ENCODE measurements around the gene S100P.

The S100P gene

DNA sequence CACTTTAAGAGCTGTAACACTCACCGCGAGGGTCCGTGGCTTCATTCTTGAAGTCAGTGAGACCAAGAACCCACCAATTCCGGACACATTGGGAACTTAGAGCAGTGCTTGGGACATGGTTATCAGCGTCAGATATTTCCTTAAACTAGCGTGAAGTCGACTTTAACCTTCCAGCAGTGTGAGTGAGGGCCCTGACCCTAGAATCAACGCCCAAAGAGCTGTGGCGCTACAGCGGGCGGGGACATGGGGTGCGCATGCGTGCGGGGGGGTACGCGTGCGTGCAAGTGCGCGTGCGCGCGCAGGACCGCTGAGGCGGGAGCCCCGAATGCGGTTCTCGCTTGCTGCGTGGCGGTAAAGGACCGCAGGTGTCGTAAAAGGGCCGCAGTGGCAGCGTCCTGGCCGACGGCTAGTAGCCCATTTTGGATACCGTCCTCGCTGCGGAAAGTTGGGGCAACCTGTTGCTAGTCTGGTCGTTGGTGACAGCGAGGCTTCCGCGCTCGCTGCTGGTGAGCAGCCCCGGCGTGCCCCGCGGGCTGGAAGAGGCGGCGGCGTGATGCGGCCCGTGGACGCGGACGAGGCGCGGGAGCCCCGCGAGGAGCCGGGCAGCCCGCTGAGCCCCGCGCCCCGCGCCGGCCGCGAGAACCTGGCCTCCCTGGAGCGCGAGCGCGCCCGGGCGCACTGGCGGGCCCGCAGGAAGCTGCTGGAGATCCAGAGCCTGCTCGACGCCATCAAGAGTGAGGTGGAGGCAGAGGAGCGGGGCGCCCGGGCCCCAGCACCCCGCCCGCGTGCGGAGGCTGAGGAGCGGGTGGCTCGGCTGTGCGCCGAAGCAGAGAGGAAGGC is 19.8 kb upstream of the S100P start:
- DNase-seq: peak; percentile 92 to 97 (median 97)

DNA sequence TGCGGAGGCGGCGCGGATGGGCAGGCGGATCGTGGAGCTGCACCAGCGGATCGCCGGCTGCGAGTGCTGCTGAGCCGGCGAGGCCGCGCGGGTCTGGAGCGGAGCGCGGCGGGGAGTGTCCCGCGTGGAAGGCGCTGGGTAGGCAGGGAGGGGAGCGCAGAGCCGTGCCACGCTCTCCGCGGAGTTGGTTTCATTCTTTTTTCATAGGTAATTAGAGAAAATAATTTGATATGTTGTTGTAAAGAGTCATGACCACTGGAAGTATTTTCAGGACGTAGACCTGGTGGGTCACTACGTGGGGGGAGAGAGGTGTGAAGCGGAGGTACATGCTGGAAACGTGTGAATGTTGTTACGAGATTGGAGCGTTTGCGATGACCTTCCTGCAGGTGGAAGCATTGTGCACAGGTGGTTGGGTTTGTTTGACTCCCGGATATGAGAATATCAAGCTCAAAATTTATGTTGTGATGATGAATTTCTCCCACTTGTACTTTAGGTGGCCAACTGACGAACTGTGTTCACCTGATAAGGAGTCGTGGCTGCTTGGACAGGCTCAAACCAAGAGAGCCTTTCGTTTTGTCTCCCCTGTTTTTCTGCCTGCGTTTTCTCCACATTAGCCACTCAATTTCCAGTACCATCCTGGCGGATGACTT is 19.1 kb upstream of the S100P start:
- peak; percentile 58 to 79 (median 66) for DNase-seq

DNA sequence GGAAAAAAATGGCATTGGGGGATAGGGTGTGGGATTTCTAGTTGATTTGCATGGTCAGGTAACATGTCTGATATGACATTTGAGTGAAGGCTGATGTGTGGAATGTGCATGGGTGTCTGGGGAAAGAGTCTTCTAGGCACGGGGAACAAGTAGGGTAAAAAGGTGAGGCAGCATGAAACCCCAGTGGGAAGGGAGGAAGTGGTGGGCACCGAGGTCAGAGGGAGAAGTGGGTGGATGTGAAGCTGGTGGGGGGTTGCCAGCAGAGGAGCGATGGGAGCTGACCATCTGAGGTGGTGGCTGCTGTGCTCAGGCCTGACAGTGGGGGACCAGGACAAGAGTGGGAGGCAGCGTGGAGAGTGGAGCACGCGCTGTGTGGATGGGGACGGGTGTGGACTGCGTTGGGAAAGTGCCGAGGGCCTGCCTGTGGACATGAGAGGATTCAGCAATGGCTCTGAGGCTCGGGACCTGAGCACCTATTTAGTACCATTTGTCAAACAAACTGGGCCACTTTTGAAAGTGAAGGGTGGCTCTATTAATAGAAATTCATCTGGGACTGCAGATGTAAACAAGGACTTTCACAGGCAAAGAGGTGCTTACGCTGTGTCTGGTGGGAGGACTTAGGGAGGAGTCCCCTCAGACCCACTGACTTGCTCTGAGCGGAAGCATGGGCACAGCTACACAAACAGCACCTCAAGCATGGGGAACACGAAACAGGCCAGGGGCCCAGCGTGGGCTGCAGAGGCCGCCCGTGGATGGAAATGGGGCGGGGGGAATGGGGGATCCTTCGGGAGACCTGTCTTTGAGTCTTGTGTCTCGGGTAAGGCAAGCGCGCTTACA is 16.7 kb upstream of the S100P start:
- no peak for DNase-seq

DNA sequence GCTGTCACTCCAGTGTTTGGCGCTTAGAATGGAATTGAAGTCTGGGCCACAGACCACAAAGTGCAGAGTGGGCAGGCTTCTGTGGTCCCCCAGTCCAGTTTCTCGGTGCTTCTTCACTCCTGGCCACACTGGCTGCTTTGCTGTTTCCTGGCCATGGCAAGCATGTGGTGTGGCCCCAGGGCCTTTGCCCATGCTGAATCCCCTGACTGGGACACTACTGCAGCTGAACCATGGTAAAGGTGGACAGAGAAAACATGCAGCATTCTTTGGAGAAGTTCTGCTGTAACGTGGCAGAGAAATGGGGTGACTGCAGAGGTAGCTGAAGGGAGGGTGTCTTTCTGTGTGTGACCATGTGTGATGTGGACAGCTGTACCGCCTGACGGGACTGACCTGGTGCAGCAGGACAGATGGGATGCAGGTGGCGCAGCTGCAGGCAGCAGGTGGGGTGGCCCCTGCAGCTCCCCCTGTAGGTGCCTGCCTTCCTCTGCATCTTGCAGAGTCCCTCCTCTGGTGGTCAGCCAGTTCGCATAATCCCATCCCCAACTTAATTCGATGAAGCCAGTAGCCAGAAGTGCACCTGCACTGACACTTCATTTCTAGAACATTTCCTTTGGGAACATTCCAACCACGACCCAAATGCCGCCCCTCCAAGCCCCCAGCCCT is 13.2 kb upstream of the S100P start:
- DNase-seq: no peak

DNA sequence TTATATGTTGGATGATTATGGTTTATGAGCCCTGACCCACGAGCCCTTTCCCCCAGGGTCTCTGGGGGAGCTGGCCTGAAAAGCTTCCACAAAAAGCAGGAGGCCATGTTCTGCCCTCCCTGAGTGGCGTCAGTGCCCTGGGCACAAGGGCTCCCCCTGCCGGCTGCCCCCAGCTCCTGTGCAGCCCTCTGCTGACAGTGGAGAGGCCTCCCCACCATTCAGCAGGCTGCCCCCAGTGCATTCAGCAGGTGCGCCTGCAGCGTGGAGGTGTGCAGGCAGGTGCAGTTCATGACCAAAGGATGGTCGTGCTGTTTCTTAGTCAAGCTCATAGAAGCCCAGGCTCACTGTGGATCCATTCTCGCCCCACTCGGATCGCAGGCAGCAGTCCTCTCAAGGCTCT is 12.5 kb upstream of the S100P start:
- no peak for DNase-seq

GRCh38 chr4:6682862-6683590 is 10.7 kb upstream of the S100P start:
- DNase-seq: no peak

- no peak for DNase-seq
Measured at GRCh38 chr4:6684656-6685055, 9.0 kb upstream of the S100P start.

DNA sequence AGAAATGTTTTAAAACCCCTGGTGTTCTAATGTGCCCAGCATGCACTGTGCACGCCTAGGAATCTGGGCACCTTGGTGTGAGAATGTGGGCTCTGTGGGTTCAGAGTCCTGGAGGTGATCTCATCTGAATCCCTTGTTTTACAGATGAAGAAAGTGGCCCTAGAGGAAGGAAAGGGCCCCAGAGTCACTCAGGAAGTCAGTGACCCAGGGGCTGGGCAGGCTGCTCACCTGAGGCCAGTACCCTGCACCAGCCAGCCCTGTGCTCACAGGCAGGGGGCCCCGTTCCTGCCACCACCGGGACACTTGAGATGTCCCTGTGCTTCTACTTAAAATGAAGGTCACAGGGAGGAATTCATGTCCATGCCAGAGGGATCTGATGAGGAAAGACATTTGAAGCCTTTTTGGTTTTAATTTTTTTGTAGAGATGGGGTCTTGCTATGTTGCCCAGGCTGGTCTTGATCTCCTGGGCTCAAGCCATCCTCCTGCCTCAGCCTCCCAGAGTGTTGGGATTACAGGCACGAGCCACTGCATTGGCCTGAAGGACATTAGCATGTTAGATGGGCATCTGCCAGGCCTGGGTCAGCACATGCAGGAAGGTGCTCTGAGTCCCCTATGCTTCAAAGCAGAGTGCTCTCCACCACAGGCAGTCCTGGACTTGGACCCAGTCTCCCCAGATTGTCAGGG is 7.4 kb upstream of the S100P start:
- no peak for DNase-seq

DNA sequence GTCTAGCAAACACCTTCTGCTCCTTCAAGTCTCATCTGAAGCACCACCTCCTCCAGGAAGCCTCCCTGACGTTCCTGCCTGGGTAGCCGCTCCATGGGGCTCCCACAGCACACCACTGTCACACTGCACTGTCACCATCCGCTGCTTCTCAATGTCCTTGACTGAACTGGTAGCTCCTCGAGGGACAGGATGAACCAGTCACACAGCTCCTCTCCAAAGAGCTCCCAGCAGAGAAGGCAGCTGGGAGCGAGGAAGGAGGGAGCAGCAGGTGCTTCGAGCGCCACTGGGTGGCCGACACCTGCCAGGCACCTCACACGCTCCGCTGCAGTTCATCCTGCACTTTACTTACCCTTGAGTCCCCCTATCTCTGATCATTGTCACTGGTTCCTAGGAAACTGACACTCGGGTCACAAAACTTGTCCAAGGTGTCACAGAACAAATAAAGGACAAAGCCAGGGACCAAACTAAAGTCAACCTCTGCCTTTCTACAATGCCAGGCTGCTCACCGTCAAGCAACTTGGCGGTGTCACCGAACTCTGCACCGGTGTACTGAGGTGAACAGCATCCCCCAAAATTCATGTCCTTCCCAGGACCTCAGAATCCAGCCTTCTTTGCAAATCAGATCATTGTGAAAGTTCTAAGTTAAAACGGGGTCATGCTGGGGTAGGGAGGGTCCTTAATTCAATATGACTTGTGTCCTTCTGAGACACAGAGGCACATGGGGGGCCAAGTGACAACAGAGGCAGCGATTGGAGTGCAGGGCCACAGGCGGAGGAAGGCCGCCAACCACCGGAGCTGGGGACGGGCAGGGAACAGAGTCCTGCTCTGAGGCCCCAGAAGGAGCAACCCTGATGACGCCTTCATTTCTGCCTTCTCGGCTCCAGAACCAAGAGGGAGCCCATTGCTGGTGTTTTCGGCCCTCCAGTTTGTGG is 5.5 kb upstream of the S100P start:
- peak in 2 of 3 experiments; percentile 23 to 26 for DNase-seq

DNA sequence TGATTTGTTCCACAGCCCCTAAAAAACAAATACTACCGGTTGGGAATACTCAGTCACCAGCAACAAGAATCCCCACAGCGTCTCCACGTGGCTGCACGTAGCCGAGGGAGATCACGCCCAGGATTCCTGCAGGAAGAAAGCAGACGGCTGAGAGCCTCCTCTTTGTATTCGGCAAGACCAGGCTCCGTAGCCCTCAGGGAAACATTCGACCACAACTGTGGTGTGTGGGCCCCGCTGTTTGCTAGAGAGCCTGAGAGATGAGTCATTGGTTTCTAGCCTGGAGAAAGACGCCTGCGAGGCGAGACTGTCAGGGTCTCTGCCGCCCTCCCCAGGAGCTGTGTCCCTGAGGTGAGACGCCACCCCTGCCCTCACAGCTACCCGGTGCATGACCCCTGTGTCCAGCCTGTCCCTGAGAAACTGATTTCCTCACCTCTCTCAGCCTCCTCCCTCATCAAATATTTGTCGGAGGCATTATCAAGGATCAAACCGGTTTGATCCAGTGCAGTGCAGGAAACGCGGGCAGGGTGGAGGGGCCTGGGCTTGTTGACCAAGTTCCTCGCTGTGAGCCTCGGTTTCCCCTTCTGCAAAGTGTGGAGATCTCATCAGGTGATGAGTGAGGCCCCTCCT is 4.7 kb upstream of the S100P start:
- DNase-seq: no peak

DNA sequence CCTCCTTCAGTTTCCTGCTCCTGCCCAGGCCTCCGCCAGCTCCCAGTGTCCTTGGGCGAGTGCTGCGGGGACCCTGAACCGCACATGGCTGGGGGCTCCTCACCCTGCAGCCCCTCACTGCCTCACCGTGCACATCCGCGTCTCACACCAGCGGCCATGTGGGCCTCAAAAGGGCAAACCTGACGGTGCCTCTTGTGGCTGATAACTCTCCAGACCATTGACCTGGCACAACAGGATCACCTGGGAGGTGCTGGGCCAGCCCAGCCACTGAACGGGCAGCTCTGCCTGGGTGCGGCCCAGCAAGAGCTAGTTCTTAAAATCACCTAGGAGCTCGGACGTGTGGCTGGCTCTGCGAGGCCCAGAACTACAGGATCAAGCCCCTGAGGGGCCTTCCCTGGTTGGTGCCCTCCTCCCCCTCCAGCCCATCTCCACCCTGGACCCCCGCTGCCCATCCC is 4.1 kb upstream of the S100P start:
- DNase-seq: no peak

DNA sequence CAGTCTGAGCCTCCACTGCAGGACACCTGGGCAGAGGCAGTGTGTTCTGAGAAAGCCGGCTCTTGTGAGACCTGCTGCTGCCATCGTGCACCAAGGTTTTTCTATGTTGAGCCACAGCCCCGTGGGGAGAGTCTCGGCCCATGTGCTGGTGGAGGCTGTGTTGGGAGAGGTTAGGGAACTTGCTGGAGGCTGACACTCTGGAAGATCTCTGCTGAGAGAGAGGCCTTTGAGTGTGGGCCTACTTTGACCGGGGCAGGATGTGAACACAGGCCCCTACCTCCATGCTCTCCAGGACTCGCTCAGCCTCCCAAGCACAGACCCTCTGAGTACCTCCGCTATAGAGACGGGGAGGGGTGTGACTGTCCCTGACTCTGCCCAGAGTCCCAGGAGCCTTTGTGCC is 1.3 kb upstream of the S100P start:
- DNase-seq: no peak

DNA sequence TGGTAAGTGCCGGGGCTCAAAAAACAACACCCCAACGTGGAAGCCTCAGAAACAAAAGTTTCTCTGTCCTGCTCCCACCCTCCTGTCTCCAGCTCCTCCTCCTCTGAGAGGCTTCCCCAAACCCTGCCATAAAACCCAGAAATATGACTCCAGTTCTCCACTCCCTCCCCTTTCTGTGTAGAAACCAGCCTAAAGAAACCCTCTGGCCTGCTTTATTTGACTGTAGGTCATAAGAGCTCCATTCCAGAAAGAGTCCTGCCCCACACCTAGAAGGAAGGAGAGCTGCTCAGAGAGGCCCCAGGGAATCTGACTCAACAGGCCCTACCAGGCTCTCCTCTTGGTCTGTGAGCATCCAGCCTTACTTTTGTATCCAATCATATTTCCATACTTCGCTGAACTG is 872 bp upstream of the S100P start:
- DNase-seq: no peak

GRCh38 chr4:6694177-6694901 is 661 bp downstream of the S100P start:
- no peak for DNase-seq

DNA sequence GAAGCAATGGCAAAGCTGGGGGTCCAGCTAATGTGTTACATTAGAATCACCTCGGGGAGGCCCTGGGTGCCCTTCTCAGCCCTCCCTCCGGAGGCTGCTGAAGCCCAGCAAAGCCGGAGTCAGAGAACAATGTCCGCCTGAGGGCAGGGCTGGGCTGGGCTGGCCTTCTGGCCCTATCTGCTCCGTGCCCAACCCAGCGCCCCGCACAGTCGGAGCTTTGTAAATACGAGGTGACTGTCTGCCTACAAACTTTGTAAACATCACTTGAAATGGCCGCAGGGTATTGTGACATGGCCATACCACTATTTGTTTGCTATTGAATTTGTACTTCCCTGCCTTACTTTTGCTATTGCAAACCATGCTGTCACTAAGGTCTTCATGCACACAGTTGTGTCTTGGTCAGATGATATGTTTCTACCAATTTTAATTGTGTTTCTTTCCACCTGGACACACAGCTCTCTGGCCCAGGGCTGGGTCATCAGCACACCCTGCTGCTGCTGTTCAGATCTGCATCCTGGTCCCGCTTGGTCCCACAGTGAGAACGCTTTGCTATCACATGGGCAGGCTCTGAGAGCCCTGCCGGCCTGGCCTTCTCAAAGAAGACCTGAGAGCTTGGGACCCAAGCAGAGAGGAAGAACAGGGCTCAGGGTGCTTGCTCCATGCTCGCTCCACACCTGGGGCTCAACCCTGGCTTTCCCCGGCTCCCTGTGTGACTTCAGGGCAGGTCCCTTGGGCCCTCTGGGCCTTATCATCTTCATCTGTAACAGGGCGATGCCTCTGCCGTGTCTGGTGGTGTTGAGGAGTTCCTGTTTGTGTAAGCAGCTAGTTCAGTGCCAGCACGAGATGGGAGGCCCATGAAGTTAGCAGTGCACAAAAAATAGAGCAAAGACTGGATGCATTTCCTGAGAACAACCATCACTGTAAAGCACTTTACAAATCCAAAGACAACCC is 2.3 kb downstream of the S100P start:
- peak in 2 of 3 experiments; percentile 9 to 53 for DNase-seq

DNA sequence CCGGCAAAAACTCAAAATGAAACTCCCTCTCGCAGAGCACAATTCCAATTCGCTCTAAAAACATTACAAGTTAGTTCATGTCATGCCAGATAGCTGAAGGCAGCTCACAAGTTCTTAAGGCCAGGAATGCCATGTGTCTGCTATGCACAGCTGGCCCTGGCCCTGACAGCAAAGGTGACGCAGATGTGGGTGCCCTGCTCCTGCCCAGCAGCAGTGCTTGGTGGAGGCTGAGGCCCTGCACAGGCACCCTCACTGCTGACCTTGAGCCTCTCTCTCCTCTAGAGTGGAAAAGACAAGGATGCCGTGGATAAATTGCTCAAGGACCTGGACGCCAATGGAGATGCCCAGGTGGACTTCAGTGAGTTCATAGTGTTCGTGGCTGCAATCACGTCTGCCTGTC is 2.9 kb downstream of the S100P start:
- DNase-seq: no peak

DNA sequence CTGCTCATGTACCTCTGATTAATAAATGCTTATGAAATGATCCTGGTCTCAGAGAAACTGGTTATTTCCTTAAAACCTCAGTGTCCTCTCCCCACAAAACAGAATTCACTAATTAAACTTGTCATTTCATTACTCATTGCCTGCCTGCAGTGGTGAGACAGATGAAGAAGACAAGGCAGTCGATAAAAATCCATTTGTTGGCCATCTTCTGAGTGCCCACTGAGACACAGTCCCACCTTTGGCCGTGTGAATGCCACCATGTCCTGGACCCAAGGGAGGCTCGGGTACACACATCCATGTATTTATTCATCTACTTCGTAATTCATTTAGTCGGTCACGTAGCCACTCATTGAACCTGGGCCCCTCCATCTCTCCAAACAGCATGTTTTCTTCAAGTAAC is 3.5 kb downstream of the S100P start:
- DNase-seq: no peak

DNA sequence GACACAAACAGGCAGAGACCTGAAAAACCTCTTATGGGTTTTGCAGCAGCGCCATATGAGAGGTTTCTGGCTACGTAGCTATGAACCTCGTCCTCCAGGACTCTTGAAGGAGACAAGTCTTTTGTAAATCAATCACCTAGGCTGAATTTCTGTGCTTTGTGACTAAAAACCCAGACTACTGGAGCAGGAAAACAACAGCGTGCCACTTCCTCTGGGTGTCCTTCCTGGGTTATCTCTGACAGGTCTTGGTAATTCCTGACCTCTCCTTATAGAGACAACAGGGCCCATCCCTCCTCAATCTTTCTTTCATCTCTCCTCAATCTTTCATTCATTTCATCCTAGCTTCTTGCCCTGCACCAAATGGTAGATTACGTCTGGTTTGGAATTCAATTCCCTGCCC is 5.7 kb downstream of the S100P start:
- no peak for DNase-seq

Data from NCI-H1417 (cell line).